ENCODE data around the gene SEC23B. TPM values are rescaled to one million over a fixed set of nuclear protein-coding genes. Genes with fewer than 3 reads are reported as not detected.

Gene SEC23B
- total and polyA plus RNA-seq, 10 of the 15 experiments (the other 5 are each of a cell fraction or from before 2014, with no cell fraction given): 49.1 to 121 (median 75.6) TPM

DNA sequence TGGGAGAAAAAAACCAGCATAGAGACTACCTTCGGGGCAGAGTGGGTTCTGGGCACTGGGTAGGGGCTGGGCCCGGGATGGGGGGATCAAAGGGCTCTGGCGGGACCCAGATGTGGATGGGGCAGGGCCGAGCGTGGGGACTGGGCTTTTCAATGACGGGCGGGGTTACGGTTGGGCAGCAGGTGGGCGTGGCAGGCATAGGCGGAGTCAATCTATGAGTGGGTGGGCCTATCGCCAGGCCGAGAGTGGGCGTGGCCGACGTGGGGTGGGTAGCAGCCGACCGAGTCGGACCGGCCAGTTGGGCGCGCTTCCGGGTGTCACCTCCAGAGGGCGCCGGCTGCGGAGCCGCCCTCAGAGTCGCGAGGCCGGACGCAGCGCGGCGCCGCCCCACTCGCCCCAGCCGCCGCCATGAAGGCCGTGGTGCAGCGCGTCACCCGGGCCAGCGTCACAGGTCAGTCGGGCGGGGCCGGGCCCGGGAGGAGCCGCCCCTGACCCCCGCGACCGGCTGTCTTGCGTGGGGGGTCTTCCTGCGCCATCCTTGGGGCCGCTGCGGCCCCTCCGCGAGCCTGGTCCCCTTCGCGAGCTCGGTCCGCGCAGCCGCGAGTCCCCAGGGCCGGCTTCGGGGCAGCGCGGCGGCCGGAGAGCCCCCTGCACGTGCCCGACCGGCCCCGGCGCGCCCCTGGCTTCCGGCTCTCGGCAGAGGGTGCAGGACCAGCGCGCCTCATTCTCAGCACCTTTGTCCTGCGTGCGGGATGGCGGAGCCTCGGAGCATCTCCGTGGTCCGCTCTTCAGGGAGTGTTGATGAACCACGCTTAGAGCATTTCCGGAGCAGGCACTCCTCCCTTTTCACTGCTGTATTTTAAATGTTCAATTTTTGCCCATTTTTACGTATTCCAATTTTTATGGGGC is 80.2 kb downstream of the SEC23B start, which contains the start of gene DTD1 (continued):
- TF ChIP-seq ZNF687 (IDR thresholded peaks at IDR 0.05): peak; percentile 76
- TF ChIP-seq STAT1 (conservative IDR thresholded peaks at IDR 0.05): 0 out of 2 replicates have a peak, but pooled peaks have one; percentile 28
- TF ChIP-seq CHD2 (IDR thresholded peaks at IDR 0.05; ENCODE audit: borderline replicate concordance, low read depth, low read length): peak; percentile 65; the same call in 1 of the 2 replicates
- TF ChIP-seq RFX5 (IDR thresholded peaks at IDR 0.05; ENCODE audit: low read depth, low read length): no peak
- TF ChIP-seq TARDBP (IDR thresholded peaks at IDR 0.05; ENCODE audit: borderline replicate concordance): no peak
- no peak for TF ChIP-seq BMI1 (IDR thresholded peaks at IDR 0.05; ENCODE audit: borderline replicate concordance)
- TF ChIP-seq IKZF1 (conservative IDR thresholded peaks at IDR 0.05): peak; percentile 81
- TF ChIP-seq PAX8 (IDR thresholded peaks at IDR 0.05): no peak
- peak; percentile 86 for TF ChIP-seq HDGF (IDR thresholded peaks at IDR 0.05)
- TF ChIP-seq TCF3 (IDR thresholded peaks at IDR 0.05; ENCODE audit: borderline replicate concordance, insufficient read depth, low read depth, low read length): no peak
- TF ChIP-seq HDAC2 (IDR thresholded peaks at IDR 0.05): no peak
- 0 out of 2 replicates have a peak, but pooled peaks have one; percentile 70 for TF ChIP-seq NFXL1 (IDR thresholded peaks at IDR 0.05; ENCODE audit: borderline replicate concordance)
- no peak for TF ChIP-seq NFYB (IDR thresholded peaks at IDR 0.05; ENCODE audit: insufficient read depth, low read depth, low read length)
- peak; percentile 99 for TF ChIP-seq GATAD2B (conservative IDR thresholded peaks at IDR 0.05; ENCODE audit: low read depth)
- TF ChIP-seq YBX1 (IDR thresholded peaks at IDR 0.05): no peak
- peak; percentile 90 for TF ChIP-seq POLR2A (IDR thresholded peaks at IDR 0.05; ENCODE audit: low read depth, low read length)
- peak; percentile 99 for TF ChIP-seq LARP7 (IDR thresholded peaks at IDR 0.05)
- no peak for TF ChIP-seq MXI1 (IDR thresholded peaks at IDR 0.05; ENCODE audit: low read depth, low read length)
- peak; percentile 72; the same call in 1 of the 2 replicates for TF ChIP-seq ZBED1 (IDR thresholded peaks at IDR 0.05; ENCODE audit: borderline replicate concordance)
- TF ChIP-seq CBX3 (IDR thresholded peaks at IDR 0.05; ENCODE audit: borderline replicate concordance, low read depth): no peak
- TF ChIP-seq RELA (IDR thresholded peaks at IDR 0.05; ENCODE audit: borderline replicate concordance, partially characterized antibody): peak; percentile 38
- no peak for TF ChIP-seq ATF3 (IDR thresholded peaks at IDR 0.05; ENCODE audit: borderline replicate concordance, extremely low read depth, low read depth, low read length)
- TF ChIP-seq KDM1A (IDR thresholded peaks at IDR 0.05; ENCODE audit: borderline replicate concordance): no peak
- TF ChIP-seq NR2C2 (IDR thresholded peaks at IDR 0.05; ENCODE audit: borderline replicate concordance, control insufficient read depth, insufficient read length, low read depth): no peak
- TF ChIP-seq MTA3 (IDR thresholded peaks at IDR 0.05; ENCODE audit: borderline replicate concordance, low read length): no peak
- TF ChIP-seq CREB1 (IDR thresholded peaks at IDR 0.05; ENCODE audit: low read depth): peak; percentile 50; the same call in 1 of the 2 replicates
